K562 (cell line): ENCODE data around the gene NPR1. TPM values are rescaled to one million over a fixed set of nuclear protein-coding genes. Genes with fewer than 3 reads are reported as not detected.

Experiments used
- ATAC-seq: fragments of 200-7000 bp; cut with Tn5 transposase; 3 replicates; pipeline ENCODE4 v1.9.1; 2020; ENCODE audit warnings: moderate library complexity
- BruUV-seq: library from RNA; stranded (reverse); fragments of 400-500 nt; replicated peaks from 2 replicates; lab custom pipeline; 2021; lab: Mats Ljungman, UMichigan
- CTCF ChIA-PET: fragments of 300-600 bp; formaldehyde crosslinking; extraction: SDS; loops from one replicate; lab custom pipeline; 2021; ENCODE audit warnings: low intra/inter-chr PET ratio; lab: Yijun Ruan, JAX
- POLR2A ChIA-PET: fragments of 300-600, 350-650 bp; sonication (Branson Sonifier 250); formaldehyde crosslinking; extraction: SDS; loops from one replicate; lab custom pipeline; 2021; ENCODE audit warnings: antibody characterized with exemption, inconsistent platforms; lab: Yijun Ruan, JAX
- DNase-seq, 4 experiments: peaks; one replicate each; pipeline versions ENCODE4 v3.0.0 to v3.0.0-alpha.2; 2011 to 2018; ENCODE audit warnings: low spot score in 3 of 4, mixed read lengths in 3 of 4; ENCODE audit errors: extremely low read depth in 1 of 4
- FAIRE-seq: peaks from 2 replicates; lab custom pipeline; 2011; peaks lifted over from hg19 to GRCh38; lab: Jason Lieb, UNC
- H2AFZ ChIP-seq: 2 replicates; pipeline ENCODE4 v1.6.0; 2011; ENCODE audit warnings: low read depth, low read length, control low read depth, inconsistent platforms
- H3K27ac ChIP-seq: fragments of 200-600 bp; 3 replicates; pipeline ENCODE4 v1.8.0; 2011; ENCODE audit warnings: low read depth, mild to moderate bottlenecking, control low read depth, inconsistent platforms, low read length, moderate library complexity, mixed read lengths; ENCODE audit errors: extremely low read depth
- H3K27me3 ChIP-seq, 2 experiments: fragments of 300-600 bp in 1 of 2; 2 replicates in 1 of 2; 3 replicates in 1 of 2; pipeline versions ENCODE4 v1.6.0 to v1.8.0; 2011; ENCODE audit warnings: inconsistent platforms in 2 of 2, low read length in 2 of 2, mild to moderate bottlenecking in 1 of 2, mixed read lengths in 1 of 2, moderate library complexity in 1 of 2; ENCODE audit not compliant: control insufficient read depth in 2 of 2, insufficient read depth in 2 of 2
- H3K36me3 ChIP-seq: fragments of 300-600 bp; 3 replicates; pipeline ENCODE4 v1.8.0; 2011; ENCODE audit warnings: mild to moderate bottlenecking, low read length, inconsistent platforms; ENCODE audit not compliant: control insufficient read depth, insufficient read depth
- H3K4me1 ChIP-seq, 2 experiments: fragments of 200-600 bp in 1 of 2; replicated peaks in 1 of 2; 2 replicates in 1 of 2; 3 replicates in 1 of 2; pipeline versions ENCODE4 v1.5.1 to v1.8.0; 2011; ENCODE audit warnings: inconsistent platforms in 2 of 2, low read length in 2 of 2, mild to moderate bottlenecking in 1 of 2, mixed read lengths in 1 of 2, moderate library complexity in 1 of 2; ENCODE audit not compliant: control insufficient read depth in 2 of 2, insufficient read depth in 2 of 2
- H3K4me2 ChIP-seq: 2 replicates; pipeline ENCODE4 v1.6.1; 2011; ENCODE audit warnings: low read length, control low read depth, inconsistent platforms, mixed read lengths; ENCODE audit not compliant: insufficient read depth
- H3K4me3 ChIP-seq: fragments of 200-600 bp; sonication (generic), shearing (Covaris generic); 2 replicates; pipeline ENCODE4 v1.5.1; 2016; ENCODE audit warnings: control low read depth, inconsistent platforms
- H3K79me2 ChIP-seq: fragments of 200-600 bp; 3 replicates; pipeline ENCODE4 v1.8.0; 2011; ENCODE audit warnings: low read length, inconsistent platforms; ENCODE audit not compliant: control insufficient read depth, insufficient read depth
- H3K9ac ChIP-seq, 2 experiments: 2 replicates each; pipeline versions ENCODE4 v1.6.0 to v1.6.1; 2011; ENCODE audit warnings: low read depth in 2 of 2, low read length in 2 of 2, control low read depth in 1 of 2, inconsistent platforms in 1 of 2, mild to moderate bottlenecking in 1 of 2, mixed read lengths in 1 of 2; ENCODE audit not compliant: insufficient read depth in 1 of 2
- H3K9me1 ChIP-seq: one replicate; pipeline ENCODE4 v1.6.0; 2011; ENCODE audit warnings: inconsistent platforms, mild to moderate bottlenecking, low read length, moderate library complexity; ENCODE audit not compliant: control insufficient read depth, insufficient read depth
- H3K9me3 ChIP-seq: replicated peaks from 2 replicates; pipeline ENCODE4 v1.5.1; 2011; ENCODE audit warnings: low read depth, low read length, inconsistent platforms; ENCODE audit not compliant: control insufficient read depth, insufficient read depth
- H4K20me1 ChIP-seq: replicated peaks from 2 replicates; pipeline ENCODE4 v1.6.1; 2011; ENCODE audit warnings: low read length, inconsistent platforms, mixed read lengths; ENCODE audit not compliant: control insufficient read depth, insufficient read depth
- LARP7 ChIP-seq: fragments of 450-650 bp; IDR thresholded peaks from 2 replicates; pipeline ENCODE4 v1.6.1; 2016
- MCM7 ChIP-seq, 2 experiments: fragments of 450-650 bp; IDR thresholded peaks; 2 replicates each; pipeline ENCODE4 v1.6.1; 2016 to 2018
- MTA1 ChIP-seq: fragments of 450-650 bp; IDR thresholded peaks from 2 replicates; pipeline ENCODE4 v1.6.1; 2017; ENCODE audit warnings: borderline replicate concordance
- NELFE ChIP-seq: IDR thresholded peaks from 2 replicates; pipeline ENCODE4 v1.6.1; 2011; ENCODE audit warnings: mild to moderate bottlenecking; ENCODE audit not compliant: insufficient read depth, insufficient read length
- NFE2L1 ChIP-seq: fragments of 450-650 bp; IDR thresholded peaks from 2 replicates; pipeline ENCODE4 v1.6.1; 2016; ENCODE audit warnings: missing genetic modification characterization, low read depth, mild to moderate bottlenecking, missing compliant biosample characterization, moderate library complexity, borderline replicate concordance
- SOX6 ChIP-seq: fragments of 450-650 bp; IDR thresholded peaks from 2 replicates; pipeline ENCODE4 v1.6.1; 2014; ENCODE audit warnings: mild to moderate bottlenecking
- TAF1 ChIP-seq: IDR thresholded peaks from 2 replicates; pipeline ENCODE4 v1.6.1; 2011; ENCODE audit warnings: mild to moderate bottlenecking, low read length, moderate library complexity; ENCODE audit not compliant: insufficient read depth, control insufficient read depth, severe bottlenecking; ENCODE audit errors: extremely low read depth
- TCFL5 ChIP-seq: fragments of 250-450 bp; sonication (Bioruptor Pico); conservative IDR thresholded peaks from 2 replicates; pipeline ENCODE4 v1.6.1; 2021; ENCODE audit warnings: mild to moderate bottlenecking, moderate library complexity, matching md5 sums
- TEAD2 ChIP-seq: fragments of 450-650 bp; IDR thresholded peaks from 2 replicates; pipeline ENCODE4 v1.6.1; 2016; ENCODE audit warnings: missing genetic modification characterization, control low read depth, missing compliant biosample characterization
- ZNF197 ChIP-seq: fragments of 200-800 bp; sonication (Bioruptor generic); IDR thresholded peaks from 2 replicates; pipeline ENCODE4 v1.6.1; 2016; ENCODE audit warnings: low read depth, missing genetic modification characterization, missing compliant biosample characterization
- ZNF263 ChIP-seq: sonication (generic); formaldehyde crosslinking; IDR thresholded peaks from 2 replicates; pipeline ENCODE4 v1.8.0; 2022; ENCODE audit warnings: mild to moderate bottlenecking, missing genetic modification reagents, borderline replicate concordance
- WGBS: fragments of 100-300 bp; shearing (Covaris generic); methylation state at CpG from one replicate; pipeline ENCODE4 v1.1.6; 2016; ENCODE audit warnings: low coverage, mixed read lengths; ENCODE audit not compliant: insufficient coverage; ENCODE audit errors: missing lambda C conversion rate; 5-methylcytosine and 5-hydroxymethylcytosine counted together
- in situ Hi-C: fragments of 300-500 bp; cut with MboI; formaldehyde crosslinking; loops from 4 replicates; pipeline ENCODE4 v1.15.0; 2018; ENCODE audit warnings: inconsistent platforms, mixed read lengths
- intact Hi-C: fragments of 100-400 bp; cut with micrococcal nuclease; formaldehyde crosslinking; loops from 2 replicates; pipeline ENCODE4 v1.14.2; 2022
- polyA plus RNA-seq, 8 experiments: library from polyadenylated mRNA; depleted of rRNA in 4 of 8; stranded (reverse) in 5 of 8; unstranded in 3 of 8; fragments of >200 nt; fragmentation: Nextera tagmentation in 2 of 8; fragmentation: Illumina TruSeq in 1 of 8; extraction: Ambion mirVana in 2 of 8; extraction: Trizol in 1 of 8; gene quantifications; 2 replicates each; pipeline versions ENCODE4 v1.2.1 to v1.2.3, GENCODE V29; 2011 to 2014; ENCODE audit warnings: inconsistent platforms in 1 of 8, missing spikeins in 1 of 8
- total RNA-seq, 7 experiments: library from RNA; depleted of rRNA in 6 of 7; stranded (reverse); fragments of >200 nt in 6 of 7; fragmentation: Illumina TruSeq in 2 of 7; extraction: Trizol in 2 of 7; gene quantifications; 2 replicates each; pipeline versions ENCODE4 v1.2.1 to v1.2.3, GENCODE V29; 2011 to 2021; ENCODE audit warnings: low replicate concordance in 1 of 7

Gene NPR1
- total and polyA plus RNA-seq, 9 of the 15 experiments (the other 6 are each of a cell fraction or from before 2014, with no cell fraction given): 0.05 to 0.16 (median 0.06) TPM; not detected in 6

DNA sequence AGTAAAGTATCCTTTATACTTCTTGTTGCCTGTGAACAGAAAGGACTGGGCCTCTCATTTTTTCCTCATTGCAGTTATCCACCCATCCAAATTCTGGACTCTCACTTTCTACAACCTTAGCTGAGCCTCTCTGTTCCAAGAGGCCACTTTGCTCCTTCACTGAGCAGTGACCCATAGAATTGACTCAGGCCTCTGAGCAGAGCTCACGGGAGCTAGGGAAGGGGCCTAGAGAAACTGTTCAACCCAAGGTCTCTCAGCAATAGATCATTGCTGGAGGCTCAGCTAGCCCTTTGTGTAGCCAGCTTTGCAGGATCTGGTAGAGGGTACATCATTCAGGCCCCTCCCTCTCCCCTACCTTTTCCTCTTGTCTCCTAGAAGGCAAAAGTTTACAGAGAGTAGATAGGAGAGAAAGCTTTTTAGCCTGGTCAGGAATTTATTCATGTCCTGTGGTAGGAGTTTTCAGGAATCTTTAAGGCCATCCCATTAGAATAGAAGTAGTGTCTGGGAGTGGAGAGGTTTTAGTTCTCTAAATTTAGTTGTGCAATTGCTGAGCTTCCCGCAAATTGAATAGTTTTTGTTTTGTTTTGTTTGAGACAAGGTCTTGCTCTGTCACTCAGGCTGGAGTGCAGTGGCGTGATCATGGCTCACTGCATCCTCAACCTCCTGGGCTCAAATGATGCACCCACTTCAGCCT lies 56.1 kb downstream of the NPR1 start:
- Histone ChIP-seq H2AFZ (no peak overlapping the region), H3K4me1 (peaks cover 0 to 2% of the 10 kb centered on the region in 2 experiments; a peak in 1 of 5 replicates), H3K9me1 (no peaks in the 10 kb centered on the region), H3K9me3 (no peaks in the 10 kb centered on the region), H3K27ac (no peak overlapping the region), H3K79me2 (no peaks in the 10 kb centered on the region), H3K4me3 (no peak overlapping the region), H4K20me1 (no peaks in the 10 kb centered on the region), H3K27me3 (no peaks in the 10 kb centered on the region), H3K4me2 (no peak overlapping the region), H3K9ac (no peak overlapping the region), H3K36me3 (no peaks in the 10 kb centered on the region; the same call in 1 of the 3 replicates)
- no peak for TF ChIP-seq LARP7
- no peak for TF ChIP-seq SOX6
- TF ChIP-seq NFE2L1 (tag): no peak
- no peak for TF ChIP-seq MTA1
- TF ChIP-seq TCFL5: no peak
- TF ChIP-seq ZNF197 (CRISPR knock-in tag): no peak
- no peak for TF ChIP-seq NELFE
- no peak for TF ChIP-seq MCM7 (IDR thresholded peaks at IDR 0.05)
- no peak for TF ChIP-seq TEAD2 (tag)
- no peak for TF ChIP-seq ZNF263
- no peak for TF ChIP-seq TAF1
- ATAC-seq (no peak), DNase-seq (no peak), FAIRE-seq (no peak)
- in situ Hi-C loops (no loop called here), intact Hi-C loops (no loop called here)
- ChIA-PET CTCF (no interaction called here), POLR2A (interaction anchor here (1.0 to 1.3 kb wide), 4 partner anchors 9 to 17 kb away, joined by 3 to 6 read pairs (median 4); no protein-coding TSS in a partner anchor)
- no TSS peak for BruUV-seq
- 79% methylated on average over 3 of the region's 3 CpGs for WGBS
